PC-9 (cell line): Measurements from ENCODE around the gene RBM12. TPM values are rescaled to one million over a fixed set of nuclear protein-coding genes. Genes with fewer than 3 reads are reported as not detected.

Source experiments
- BruUV-seq: library from RNA; stranded (reverse); fragments of 400-500 nt; replicated peaks from 2 replicates; lab custom pipeline; 2021; lab: Mats Ljungman, UMichigan
- CTCF ChIA-PET: fragments of 300-600 bp; sonication (Branson Sonifier 250); formaldehyde crosslinking; loops from one replicate; lab custom pipeline; 2022; ENCODE audit warnings: antibody characterized with exemption; lab: Charles Lee
- POLR2A ChIA-PET: fragments of 300-600 bp; sonication (Branson Sonifier 250); formaldehyde crosslinking; loops from one replicate; lab custom pipeline; 2022; ENCODE audit warnings: antibody characterized with exemption; ENCODE audit not compliant: unreplicated experiment; lab: Charles Lee
- DNase-seq, 2 experiments: peaks; one replicate each; pipeline versions ENCODE4 v3.0.0 to v3.0.0-alpha.2; 2015 to 2022; ENCODE audit warnings: mixed read lengths in 1 of 2
- H2AFZ ChIP-seq: fragments of 200-600 bp; sonication (generic); 2 replicates; pipeline ENCODE4 v1.8.1; 2017; ENCODE audit warnings: antibody characterized with exemption
- H3F3A ChIP-seq: fragments of 200-600 bp; sonication (generic); 2 replicates; pipeline ENCODE4 v1.8.1; 2017; ENCODE audit warnings: antibody characterized with exemption, mild to moderate bottlenecking, low read depth; ENCODE audit not compliant: insufficient read depth
- H3K27ac ChIP-seq: fragments of 200-600 bp; sonication (generic); 2 replicates; pipeline ENCODE4 v1.6.1; 2016; ENCODE audit warnings: mixed run types
- H3K27me3 ChIP-seq: fragments of 200-600 bp; sonication (generic); 2 replicates; pipeline ENCODE4 v1.6.1; 2016; ENCODE audit warnings: low read depth, mixed run types; ENCODE audit not compliant: insufficient read depth
- H3K36me3 ChIP-seq: fragments of 200-600 bp; sonication (generic); 2 replicates; pipeline ENCODE4 v1.6.1; 2016; ENCODE audit warnings: low read depth, mixed run types
- H3K4me1 ChIP-seq: fragments of 200-600 bp; sonication (generic); replicated peaks from 2 replicates; pipeline ENCODE4 v1.6.1; 2016; ENCODE audit warnings: mixed run types; ENCODE audit not compliant: insufficient read depth
- H3K4me2 ChIP-seq: fragments of 200-600 bp; sonication (generic); 2 replicates; pipeline ENCODE4 v1.6.1; 2017; ENCODE audit warnings: mixed run types
- H3K4me3 ChIP-seq: fragments of 200-600 bp; sonication (generic); 2 replicates; pipeline ENCODE4 v1.6.1; 2016; ENCODE audit warnings: mixed run types
- H3K79me2 ChIP-seq: fragments of 200-600 bp; sonication (generic); 2 replicates; pipeline ENCODE4 v1.6.1; 2017; ENCODE audit warnings: low read depth, mixed run types
- H3K9me2 ChIP-seq: fragments of 200-600 bp; sonication (generic); 2 replicates; pipeline ENCODE4 v1.8.1; 2017; ENCODE audit warnings: mild to moderate bottlenecking; ENCODE audit not compliant: insufficient read depth
- H3K9me3 ChIP-seq: fragments of 200-600 bp; sonication (generic); 2 replicates; pipeline ENCODE4 v1.8.1; 2016; ENCODE audit warnings: low read depth; ENCODE audit not compliant: insufficient read depth
- H4K20me1 ChIP-seq: fragments of 200-600 bp; sonication (generic); 2 replicates; pipeline ENCODE4 v1.8.1; 2017; ENCODE audit not compliant: insufficient read depth
- EZH2 ChIP-seq: fragments of 200-600 bp; sonication (generic); IDR thresholded peaks from 2 replicates; pipeline ENCODE4 v1.8.0; 2017; ENCODE audit warnings: antibody characterized with exemption, low read depth
- intact Hi-C: fragments of 100-400 bp; cut with micrococcal nuclease; formaldehyde crosslinking; loops from one replicate; pipeline ENCODE4 v1.10.0; 2022; ENCODE audit not compliant: unreplicated experiment
- total RNA-seq: library from RNA; stranded (reverse); gene quantifications from 2 replicates; pipeline ENCODE4 v1.2.3, GENCODE V29; 2021
- TF ChIP-seq, protein P1 (sequence below): fragments of 200-600 bp; sonication (generic); conservative IDR thresholded peaks from 2 replicates; pipeline ENCODE4 v1.6.1; 2017; ENCODE audit warnings: mixed run types, antibody characterized with exemption, mild to moderate bottlenecking, moderate library complexity

Gene RBM12
- total RNA-seq, 1 experiment from 2014 or later: 81.2 TPM

GRCh38 chr20:35616465-35617396 lies 48.0 kb downstream of the RBM12 start:
- Histone ChIP-seq H3K27ac (peak overlapping the region; percentile 73), H2AFZ (peak overlapping the region; percentile 75), H3K36me3 (no peaks in the 10 kb centered on the region), H3K9me3 (no peaks in the 10 kb centered on the region), H3K27me3 (no peaks in the 10 kb centered on the region), H3K4me1 (peaks cover 22% of the 10 kb centered on the region), H3K79me2 (peaks cover 11% of the 10 kb centered on the region), H3K9me2 (no peaks in the 10 kb centered on the region), H4K20me1 (no peaks in the 10 kb centered on the region), H3K4me3 (peak overlapping the region; percentile 61), H3K4me2 (peak overlapping the region; percentile 100), H3F3A (peaks cover 49% of the 10 kb centered on the region)
- BruUV-seq: TSS peak; percentile 67
- CTCF ChIA-PET: interaction anchor here (0.6 to 1.1 kb wide), 6 partner anchors 9 to 531 kb away, joined by 3 to 8 read pairs (median 4); no protein-coding TSS in a partner anchor
- POLR2A ChIA-PET: interaction anchor here (0.5 to 1.0 kb wide), 11 partner anchors 10 to 789 kb away, joined by 3 to 31 read pairs (median 4); no protein-coding TSS in a partner anchor
- intact Hi-C loops: loop anchor here (1.0 to 5.0 kb wide), 7 partner anchors 40 to 164 kb away; partner anchors contain the start of genes NFS1 and ROMO1
- TF ChIP-seq, protein P1, sequence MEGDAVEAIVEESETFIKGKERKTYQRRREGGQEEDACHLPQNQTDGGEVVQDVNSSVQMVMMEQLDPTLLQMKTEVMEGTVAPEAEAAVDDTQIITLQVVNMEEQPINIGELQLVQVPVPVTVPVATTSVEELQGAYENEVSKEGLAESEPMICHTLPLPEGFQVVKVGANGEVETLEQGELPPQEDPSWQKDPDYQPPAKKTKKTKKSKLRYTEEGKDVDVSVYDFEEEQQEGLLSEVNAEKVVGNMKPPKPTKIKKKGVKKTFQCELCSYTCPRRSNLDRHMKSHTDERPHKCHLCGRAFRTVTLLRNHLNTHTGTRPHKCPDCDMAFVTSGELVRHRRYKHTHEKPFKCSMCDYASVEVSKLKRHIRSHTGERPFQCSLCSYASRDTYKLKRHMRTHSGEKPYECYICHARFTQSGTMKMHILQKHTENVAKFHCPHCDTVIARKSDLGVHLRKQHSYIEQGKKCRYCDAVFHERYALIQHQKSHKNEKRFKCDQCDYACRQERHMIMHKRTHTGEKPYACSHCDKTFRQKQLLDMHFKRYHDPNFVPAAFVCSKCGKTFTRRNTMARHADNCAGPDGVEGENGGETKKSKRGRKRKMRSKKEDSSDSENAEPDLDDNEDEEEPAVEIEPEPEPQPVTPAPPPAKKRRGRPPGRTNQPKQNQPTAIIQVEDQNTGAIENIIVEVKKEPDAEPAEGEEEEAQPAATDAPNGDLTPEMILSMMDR: no peak
- TF ChIP-seq EZH2: no peak
- DNase-seq: peak; percentile 93 to 97

- CTCF ChIA-PET: interaction anchor here (0.5 to 1.0 kb wide), 6 partner anchors 9 to 530 kb away, joined by 3 to 13 read pairs (median 5); no protein-coding TSS in a partner anchor
- H3F3A ChIP-seq: peaks cover 41% of the 10 kb centered on the region
- H3K4me3 ChIP-seq: peak within 1 kb of the TSS; percentile 64
- TSS peak; percentile 53 for BruUV-seq
- POLR2A ChIA-PET: interaction anchor here (0.5 to 1.1 kb wide), 9 partner anchors 9 to 297 kb away, joined by 3 to 24 read pairs (median 6); partner anchors contain the start of genes CPNE1 and RBM12
- no peaks in the 10 kb centered on the region for H3K36me3 ChIP-seq
- DNase-seq: peak in 1 of 2 experiments; percentile 100
- H3K27ac ChIP-seq: peak within 1 kb of the TSS; percentile 80
- H3K4me1 ChIP-seq: peaks cover 24% of the 10 kb centered on the region
- no peaks in the 10 kb centered on the region for H3K9me3 ChIP-seq
- peak within 1 kb of the TSS; percentile 100 for H3K4me2 ChIP-seq
- intact Hi-C loops: loop anchor here (1.0 to 5.0 kb wide), 7 partner anchors 40 to 164 kb away; partner anchors contain the start of genes NFS1 and ROMO1
- TF ChIP-seq, protein P1: no peak
- no peak for TF ChIP-seq EZH2
- H4K20me1 ChIP-seq: no peaks in the 10 kb centered on the region
- no peaks in the 10 kb centered on the region for H3K27me3 ChIP-seq
- H2AFZ ChIP-seq: peak within 1 kb of the TSS; percentile 93
- H3K79me2 ChIP-seq: peaks cover 11% of the 10 kb centered on the region
- no peaks in the 10 kb centered on the region for H3K9me2 ChIP-seq
Observed at GRCh38 chr20:35615667-35616464, 48.8 kb downstream of the RBM12 start, which contains the start of gene SPAG4. Gene SPAG4, plus strand, starts transcription at chr20:35615829. Its CDS starts 175 bp downstream, at chr20:35616004.
